GM12872 (cell line): ENCODE results near the gene MAPK7.

Experiments
- TF ChIP-seq, protein P1 (sequence below): IDR thresholded peaks from 3 replicates; pipeline ENCODE4 v1.5.1; 2011; ENCODE audit warnings: low read depth, mild to moderate bottlenecking, low read length, moderate library complexity; ENCODE audit not compliant: insufficient read depth

The MAPK7 gene

DNA sequence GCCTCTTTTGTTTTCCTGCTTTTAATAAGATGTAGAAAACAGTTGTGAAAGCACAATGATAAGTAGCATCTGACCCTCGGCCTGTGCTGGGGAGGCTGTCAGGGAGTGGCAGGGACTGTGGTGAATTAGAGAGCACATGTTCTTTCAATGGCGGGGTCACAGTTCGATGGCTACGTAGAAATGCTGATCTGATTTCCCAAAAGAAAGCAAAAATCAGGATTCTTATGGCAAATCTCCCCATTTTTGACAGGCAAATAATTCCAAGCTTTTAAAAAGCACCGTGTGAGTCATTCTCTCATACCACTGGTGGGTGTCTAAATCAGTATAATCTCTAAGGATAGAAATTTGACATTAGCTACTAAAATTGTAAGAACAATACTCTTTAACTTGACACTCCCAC, 4.2 kb upstream of the MAPK7 start:
- TF ChIP-seq, protein P1, sequence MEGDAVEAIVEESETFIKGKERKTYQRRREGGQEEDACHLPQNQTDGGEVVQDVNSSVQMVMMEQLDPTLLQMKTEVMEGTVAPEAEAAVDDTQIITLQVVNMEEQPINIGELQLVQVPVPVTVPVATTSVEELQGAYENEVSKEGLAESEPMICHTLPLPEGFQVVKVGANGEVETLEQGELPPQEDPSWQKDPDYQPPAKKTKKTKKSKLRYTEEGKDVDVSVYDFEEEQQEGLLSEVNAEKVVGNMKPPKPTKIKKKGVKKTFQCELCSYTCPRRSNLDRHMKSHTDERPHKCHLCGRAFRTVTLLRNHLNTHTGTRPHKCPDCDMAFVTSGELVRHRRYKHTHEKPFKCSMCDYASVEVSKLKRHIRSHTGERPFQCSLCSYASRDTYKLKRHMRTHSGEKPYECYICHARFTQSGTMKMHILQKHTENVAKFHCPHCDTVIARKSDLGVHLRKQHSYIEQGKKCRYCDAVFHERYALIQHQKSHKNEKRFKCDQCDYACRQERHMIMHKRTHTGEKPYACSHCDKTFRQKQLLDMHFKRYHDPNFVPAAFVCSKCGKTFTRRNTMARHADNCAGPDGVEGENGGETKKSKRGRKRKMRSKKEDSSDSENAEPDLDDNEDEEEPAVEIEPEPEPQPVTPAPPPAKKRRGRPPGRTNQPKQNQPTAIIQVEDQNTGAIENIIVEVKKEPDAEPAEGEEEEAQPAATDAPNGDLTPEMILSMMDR = no peak

- TF ChIP-seq, protein P1 = no peak
Observed at GRCh38 chr17:19375732-19376131, 2.6 kb upstream of the MAPK7 start.

GRCh38 chr17:19376811-19377210, 1.5 kb upstream of the MAPK7 start:
- TF ChIP-seq, protein P1 = no peak

- TF ChIP-seq, protein P1 = no peak
Observed at GRCh38 chr17:19377602-19378415, 489 bp upstream of the MAPK7 start.

DNA sequence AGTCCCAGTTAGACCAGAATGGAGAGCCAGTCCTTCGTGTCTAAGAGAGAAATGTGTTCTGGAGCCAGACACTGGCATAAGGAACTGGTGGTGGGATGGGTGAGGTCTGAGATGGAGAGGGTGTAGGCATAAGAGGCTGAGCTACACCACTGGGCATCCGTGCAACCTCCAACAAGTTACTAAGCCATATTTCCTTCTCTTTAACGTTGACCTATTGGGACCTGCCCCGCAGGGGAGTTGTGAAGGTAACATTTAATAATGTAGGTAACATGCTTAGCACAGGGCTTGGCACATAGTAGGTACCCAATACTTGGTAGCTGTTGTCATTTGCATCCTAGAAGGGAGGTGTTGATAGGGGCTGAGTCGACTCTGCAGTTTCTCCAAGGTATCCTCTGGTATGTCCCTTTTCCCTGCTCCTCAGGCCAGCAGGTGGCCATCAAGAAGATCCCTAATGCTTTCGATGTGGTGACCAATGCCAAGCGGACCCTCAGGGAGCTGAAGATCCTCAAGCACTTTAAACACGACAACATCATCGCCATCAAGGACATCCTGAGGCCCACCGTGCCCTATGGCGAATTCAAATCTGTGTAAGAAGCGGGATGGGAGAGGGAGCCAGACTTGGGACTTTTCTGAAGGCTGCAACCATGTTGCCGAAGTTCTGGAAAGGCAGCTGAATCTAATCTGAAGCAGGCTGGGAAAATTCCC, 1.2 kb downstream of the MAPK7 start:
- TF ChIP-seq, protein P1 = no peak

DNA sequence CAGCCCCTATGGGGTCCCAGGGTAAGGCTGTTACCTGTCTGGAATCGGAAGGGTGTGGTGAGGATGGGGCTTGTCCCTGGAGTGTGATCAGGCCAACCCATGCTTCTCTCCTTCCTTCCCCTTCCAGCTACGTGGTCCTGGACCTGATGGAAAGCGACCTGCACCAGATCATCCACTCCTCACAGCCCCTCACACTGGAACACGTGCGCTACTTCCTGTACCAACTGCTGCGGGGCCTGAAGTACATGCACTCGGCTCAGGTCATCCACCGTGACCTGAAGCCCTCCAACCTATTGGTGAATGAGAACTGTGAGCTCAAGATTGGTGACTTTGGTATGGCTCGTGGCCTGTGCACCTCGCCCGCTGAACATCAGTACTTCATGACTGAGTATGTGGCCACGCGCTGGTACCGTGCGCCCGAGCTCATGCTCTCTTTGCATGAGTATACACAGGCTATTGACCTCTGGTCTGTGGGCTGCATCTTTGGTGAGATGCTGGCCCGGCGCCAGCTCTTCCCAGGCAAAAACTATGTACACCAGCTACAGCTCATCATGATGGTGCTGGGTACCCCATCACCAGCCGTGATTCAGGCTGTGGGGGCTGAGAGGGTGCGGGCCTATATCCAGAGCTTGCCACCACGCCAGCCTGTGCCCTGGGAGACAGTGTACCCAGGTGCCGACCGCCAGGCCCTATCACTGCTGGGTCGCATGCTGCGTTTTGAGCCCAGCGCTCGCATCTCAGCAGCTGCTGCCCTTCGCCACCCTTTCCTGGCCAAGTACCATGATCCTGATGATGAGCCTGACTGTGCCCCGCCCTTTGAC, 2.4 kb downstream of the MAPK7 start:
- TF ChIP-seq, protein P1 = no peak

DNA sequence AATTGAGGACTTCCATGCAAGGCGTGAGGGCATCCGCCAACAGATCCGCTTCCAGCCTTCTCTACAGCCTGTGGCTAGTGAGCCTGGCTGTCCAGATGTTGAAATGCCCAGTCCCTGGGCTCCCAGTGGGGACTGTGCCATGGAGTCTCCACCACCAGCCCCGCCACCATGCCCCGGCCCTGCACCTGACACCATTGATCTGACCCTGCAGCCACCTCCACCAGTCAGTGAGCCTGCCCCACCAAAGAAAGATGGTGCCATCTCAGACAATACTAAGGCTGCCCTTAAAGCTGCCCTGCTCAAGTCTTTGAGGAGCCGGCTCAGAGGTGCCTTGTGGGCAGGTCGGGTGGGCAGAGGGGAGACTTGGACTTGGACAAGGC, 3.1 kb downstream of the MAPK7 start:
- TF ChIP-seq, protein P1 = no peak
